Measurements from ENCODE around the gene IFNA17. TPM values are rescaled to one million over a fixed set of nuclear protein-coding genes. Genes with fewer than 3 reads are reported as not detected.
"Not testable (repeated sequence)": the region's sequence is repeated elsewhere in the genome, so short reads cannot be mapped to it uniquely, and the experiment has no call there.

The IFNA17 gene
- polyA plus RNA-seq, 1 experiment, result not detected

DNA sequence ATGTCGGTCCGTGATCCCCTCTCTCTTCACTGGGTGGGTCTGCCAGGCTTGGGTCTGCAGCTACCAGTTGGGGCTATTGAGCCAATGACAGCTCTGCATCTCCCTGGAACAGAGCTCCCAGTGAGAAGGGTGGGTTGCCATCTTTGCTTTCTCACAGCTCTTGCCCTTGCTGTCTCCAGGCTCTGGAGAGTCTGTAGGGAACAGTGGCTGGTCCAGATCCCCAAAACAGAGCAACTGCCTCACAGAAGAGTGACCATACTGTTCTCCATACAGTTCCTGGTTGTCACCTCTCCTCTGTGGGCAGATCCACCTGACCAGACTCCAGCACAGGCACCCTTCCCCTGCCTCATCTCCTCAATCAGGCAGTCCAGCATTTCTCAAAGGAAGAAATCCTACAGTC is 5.2 kb upstream of the IFNA17 start:
- POLR2A ChIA-PET, result no interaction called here
- no peaks in the 10 kb centered on the region for H3K36me3 ChIP-seq (ENCODE audit: control insufficient read depth, insufficient read depth, low read length)
- H3K4me3 ChIP-seq (ENCODE audit: low read depth, low read length), result no peak overlapping the region
- no peak for TF ChIP-seq CTCF (IDR thresholded peaks at IDR 0.05; ENCODE audit: insufficient read depth, low read depth, low read length)
- H3K27me3 ChIP-seq (ENCODE audit: control insufficient read depth, insufficient read depth, low read length), result 0 out of 2 replicates have a peak, but pooled peaks cover 2% of the 10 kb centered on the region
- DNase-seq (ENCODE audit: low read depth), result no peak
- CTCF ChIA-PET, result no interaction called here

GRCh38 chr9:21217211-21217610 is 10.8 kb downstream of the IFNA17 start, which contains the start of gene IFNA16:
Gene IFNA16 (minus strand): TSS chr9:21217311. CDS start chr9:21217305, 6 bp downstream.
- H3K4me3 ChIP-seq (ENCODE audit: low read depth, low read length); H3K27me3 ChIP-seq (ENCODE audit: control insufficient read depth, insufficient read depth, low read length); H3K36me3 ChIP-seq (ENCODE audit: control insufficient read depth, insufficient read depth, low read length); DNase-seq (ENCODE audit: low read depth); POLR2A ChIA-PET: not testable (repeated sequence)
- CTCF ChIA-PET, result interaction anchor here (1.1 kb wide), 1 partner anchor 18 kb away, joined by 3 read pairs; no protein-coding TSS in a partner anchor

DNA sequence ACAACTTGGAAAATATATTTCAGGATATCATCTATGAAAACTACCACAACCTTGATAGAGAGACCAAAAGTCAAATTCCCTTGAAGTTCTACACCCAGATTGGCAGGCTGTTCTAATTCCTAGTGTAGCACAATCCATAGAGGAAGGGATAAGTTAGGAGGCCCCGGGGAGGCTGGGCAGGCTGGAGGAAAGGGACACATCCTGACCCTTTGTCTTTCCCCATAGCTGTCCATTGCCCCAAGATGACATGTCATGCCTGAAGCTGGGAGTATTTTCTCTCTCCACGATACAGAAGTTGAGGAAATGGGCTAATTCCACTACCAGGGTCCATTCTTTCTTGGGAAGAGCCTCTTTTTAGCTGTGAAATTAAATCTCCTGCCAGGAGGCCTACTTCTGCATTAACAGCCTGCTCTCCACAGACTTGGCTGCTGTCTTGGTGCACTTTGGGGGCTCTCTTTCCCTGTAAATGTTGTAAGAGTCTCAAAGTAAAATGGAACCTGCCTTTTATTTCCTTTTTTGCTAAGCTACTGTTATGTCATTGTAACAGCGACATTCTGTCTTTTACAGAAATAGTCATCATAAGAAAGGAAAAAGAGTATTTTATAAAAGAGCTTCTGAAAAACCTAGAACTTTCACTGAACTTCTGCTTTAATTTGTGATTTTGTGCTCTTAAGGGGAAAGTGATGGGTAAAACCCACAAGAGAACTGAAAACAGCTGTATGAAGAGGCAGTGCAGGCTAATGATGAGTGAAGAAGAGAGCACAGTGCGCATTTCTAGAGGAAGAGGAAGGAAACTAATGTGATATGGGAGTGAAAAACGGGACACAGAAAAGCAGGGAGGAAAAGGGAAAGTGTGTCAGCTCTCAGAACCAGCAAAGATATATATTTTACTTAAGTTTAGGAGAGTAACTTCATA is 14.4 kb downstream of the IFNA17 start:
- H3K36me3 ChIP-seq (ENCODE audit: control insufficient read depth, insufficient read depth, low read length); H3K4me3 ChIP-seq (ENCODE audit: low read depth, low read length); DNase-seq (ENCODE audit: low read depth); POLR2A ChIA-PET; H3K27me3 ChIP-seq (ENCODE audit: control insufficient read depth, insufficient read depth, low read length): not testable (repeated sequence)
- peak; percentile 49 for TF ChIP-seq CTCF (IDR thresholded peaks at IDR 0.05; ENCODE audit: insufficient read depth, low read depth, low read length)
- CTCF ChIA-PET, result interaction anchor here (1.3 kb wide), 1 partner anchor 11 kb away, joined by 4 read pairs; no protein-coding TSS in a partner anchor

DNA sequence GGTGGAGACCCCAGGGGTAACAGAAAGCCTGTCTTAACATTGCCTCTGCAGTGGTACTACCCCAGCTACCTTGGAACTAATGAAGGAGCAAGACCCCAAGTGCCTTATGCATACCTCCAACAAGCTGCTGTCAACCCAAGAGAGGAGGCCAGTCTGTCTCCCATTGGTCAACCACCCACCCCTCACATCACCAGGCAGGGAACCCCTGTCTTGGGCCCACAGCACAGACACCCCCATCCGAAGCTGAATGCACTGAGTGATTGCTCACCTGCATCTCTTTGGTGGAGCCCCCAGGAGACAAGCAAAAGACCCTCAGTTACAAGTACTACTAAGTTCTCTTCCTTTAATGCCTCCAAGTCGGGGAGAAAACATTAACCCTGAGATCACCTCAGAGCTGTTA is 15.9 kb downstream of the IFNA17 start:
- DNase-seq (ENCODE audit: low read depth), result not testable (repeated sequence)

GRCh38 chr9:21210782-21211181 is 17.2 kb downstream of the IFNA17 start:
- H3K4me3 ChIP-seq (ENCODE audit: low read depth, low read length); CTCF ChIA-PET; POLR2A ChIA-PET; H3K36me3 ChIP-seq (ENCODE audit: control insufficient read depth, insufficient read depth, low read length); H3K27me3 ChIP-seq (ENCODE audit: control insufficient read depth, insufficient read depth, low read length); DNase-seq (ENCODE audit: low read depth): not testable (repeated sequence)

More for the DNA sequence above, 15.9 kb downstream of the IFNA17 start:
- H3K4me3 ChIP-seq (ENCODE audit: low read depth, low read length); POLR2A ChIA-PET; H3K27me3 ChIP-seq (ENCODE audit: control insufficient read depth, insufficient read depth, low read length); H3K36me3 ChIP-seq (ENCODE audit: control insufficient read depth, insufficient read depth, low read length): not testable (repeated sequence)
- CTCF ChIA-PET, result interaction anchor here (1.3 kb wide), 1 partner anchor 9 kb away, joined by 4 read pairs; no protein-coding TSS in a partner anchor

GRCh38 chr9:21210311-21210710 is 17.7 kb downstream of the IFNA17 start:
- DNase-seq (ENCODE audit: low read depth), result no peak
- ChIA-PET POLR2A (no interaction called here), CTCF (no interaction called here)
- H3K4me3 ChIP-seq (ENCODE audit: low read depth, low read length), result no peak overlapping the region
- H3K27me3 ChIP-seq (ENCODE audit: control insufficient read depth, insufficient read depth, low read length), result no peaks in the 10 kb centered on the region
- no peaks in the 10 kb centered on the region for H3K36me3 ChIP-seq (ENCODE audit: control insufficient read depth, insufficient read depth, low read length)
- TF ChIP-seq CTCF (IDR thresholded peaks at IDR 0.05; ENCODE audit: insufficient read depth, low read depth, low read length), result no peak

DNA sequence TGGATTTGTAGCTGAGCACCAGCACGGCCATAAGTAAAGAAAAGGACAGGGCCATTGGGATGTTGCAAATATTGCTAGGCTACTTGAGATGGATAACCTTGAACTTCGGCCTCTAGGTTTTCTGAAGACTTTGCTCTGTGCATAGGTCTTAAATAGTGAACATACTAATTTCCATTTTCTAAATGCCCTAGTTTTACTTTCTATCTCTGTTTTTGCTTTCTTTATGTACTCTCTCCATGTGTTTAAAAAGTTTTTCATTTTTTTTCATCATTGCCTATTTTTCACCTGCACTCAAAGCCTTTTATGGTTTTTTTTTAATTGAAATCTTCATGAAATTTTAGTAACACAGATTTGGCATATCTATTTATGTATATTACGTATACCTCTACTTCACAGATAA is 21.0 kb downstream of the IFNA17 start, which contains the start of gene IFNA10:
Gene IFNA10, minus strand, starts transcription at position 101 of the 400 bp plus-strand sequence. Its CDS starts 46 bp downstream, at position 55.
- CTCF ChIA-PET, result interaction anchor here (1.3 kb wide), 1 partner anchor 12 kb away, joined by 5 read pairs; no protein-coding TSS in a partner anchor
- DNase-seq (ENCODE audit: low read depth); H3K36me3 ChIP-seq (ENCODE audit: control insufficient read depth, insufficient read depth, low read length); H3K27me3 ChIP-seq (ENCODE audit: control insufficient read depth, insufficient read depth, low read length); POLR2A ChIA-PET; H3K4me3 ChIP-seq (ENCODE audit: low read depth, low read length): not testable (repeated sequence)

Measured in BJ (cell line).